ENCODE measurements around the gene GLCCI1. TPM values are rescaled to one million over a fixed set of nuclear protein-coding genes. Genes with fewer than 3 reads are reported as not detected.

The GLCCI1 gene
- total RNA-seq, 1 experiment from 2014 or later = 8.5 TPM

DNA sequence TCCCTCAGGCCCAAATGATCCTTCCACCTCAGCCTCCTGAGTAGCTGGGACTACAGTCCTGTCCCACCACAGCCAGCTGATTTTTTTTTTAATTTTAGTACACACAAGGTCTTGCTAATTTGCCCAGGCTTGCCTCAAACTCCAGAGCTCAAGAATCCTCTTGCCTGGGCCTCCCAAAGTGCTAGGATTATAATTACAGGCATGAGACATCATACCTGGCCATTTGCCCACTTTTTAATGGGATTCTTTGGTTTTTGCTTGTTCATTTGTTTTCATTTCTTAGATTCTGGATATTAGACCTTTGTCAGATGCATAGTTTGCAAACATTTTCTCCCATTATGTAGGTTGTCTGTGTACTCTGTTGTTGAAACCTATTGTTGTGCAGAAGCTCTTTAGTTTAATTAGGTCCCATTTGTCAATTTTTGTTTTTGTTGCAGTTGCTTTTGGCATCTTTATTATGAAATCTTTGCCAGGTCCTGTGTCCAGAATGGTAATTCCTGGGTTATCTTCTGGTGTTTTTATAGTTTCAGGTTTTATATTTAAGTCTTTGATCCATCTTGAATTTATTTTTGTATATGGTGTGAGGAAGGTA, 95.2 kb downstream of the GLCCI1 start:
- Histone ChIP-seq H3F3A (ENCODE audit: low read length, unreplicated experiment) (no peaks in the 10 kb centered on the region), H3K36me3 (ENCODE audit: low read depth, low read length) (no peaks in the 10 kb centered on the region), H3K4me2 (ENCODE audit: low read length) (no peak overlapping the region), H3K79me2 (ENCODE audit: low read length) (no peaks in the 10 kb centered on the region), H3K9me2 (replicated peaks; ENCODE audit: low read length) (no peaks in the 10 kb centered on the region), H3K9ac (ENCODE audit: low read length) (no peak overlapping the region), H2AFZ (ENCODE audit: low read length) (no peak overlapping the region), H3K27me3 (ENCODE audit: low read length) (no peaks in the 10 kb centered on the region), H4K20me1 (ENCODE audit: low read length) (no peaks in the 10 kb centered on the region), H3K4me1 (ENCODE audit: insufficient read depth, low read length) (no peaks in the 10 kb centered on the region), H3K27ac (ENCODE audit: low read length) (no peak overlapping the region), H3K4me3 (ENCODE audit: low read length) (no peak overlapping the region), H3K9me3 (ENCODE audit: low read length) (no peaks in the 10 kb centered on the region)
- ATAC-seq (no peak), DNase-seq (no peak)
- POLR2A ChIA-PET (ENCODE audit: unreplicated experiment) = interaction anchor here (0.5 kb wide), 1 partner anchor 95 kb away, joined by 3 read pairs; the partner anchor contains the start of gene GLCCI1
- intact Hi-C loops (cut with micrococcal nuclease) = no loop called here
- no TSS peak for BruUV-seq (replicated peaks)
- CTCF ChIA-PET = no interaction called here
- no peak for TF ChIP-seq EZH2phosphoT487 (IDR thresholded peaks at IDR 0.05; ENCODE audit: borderline replicate concordance, low read length)
- no peak for TF ChIP-seq EZH2 (IDR thresholded peaks at IDR 0.05; ENCODE audit: low read length, unreplicated experiment)
- TF ChIP-seq CTCF (conservative IDR thresholded peaks at IDR 0.05; ENCODE audit: low read depth, low read length) = no peak

GRCh38 chr7:8064828-8065227, 96.2 kb downstream of the GLCCI1 start:
- no peak overlapping the region for H3K4me2 ChIP-seq (ENCODE audit: low read length)
- BruUV-seq (replicated peaks) = no TSS peak

More at GRCh38 chr7:8064828-8065227, 96.2 kb downstream of the GLCCI1 start:
- no peak for DNase-seq
- H3K9ac ChIP-seq (ENCODE audit: low read length) = no peak overlapping the region
- H3K27ac ChIP-seq (ENCODE audit: low read length) = no peak overlapping the region
- no peaks in the 10 kb centered on the region for H3K79me2 ChIP-seq (ENCODE audit: low read length)
- H3K4me1 ChIP-seq (ENCODE audit: insufficient read depth, low read length) = no peaks in the 10 kb centered on the region
- TF ChIP-seq EZH2 (IDR thresholded peaks at IDR 0.05; ENCODE audit: low read length, unreplicated experiment) = no peak
- no peak for TF ChIP-seq CTCF (conservative IDR thresholded peaks at IDR 0.05; ENCODE audit: low read depth, low read length)
- no peak for TF ChIP-seq EZH2phosphoT487 (IDR thresholded peaks at IDR 0.05; ENCODE audit: borderline replicate concordance, low read length)
- no peak for ATAC-seq
- no peak overlapping the region for H2AFZ ChIP-seq (ENCODE audit: low read length)
- no peaks in the 10 kb centered on the region for H3K9me3 ChIP-seq (ENCODE audit: low read length)
- H3K36me3 ChIP-seq (ENCODE audit: low read depth, low read length) = no peaks in the 10 kb centered on the region
- intact Hi-C loops (cut with micrococcal nuclease) = no loop called here
- H3K27me3 ChIP-seq (ENCODE audit: low read length) = no peaks in the 10 kb centered on the region
- no peaks in the 10 kb centered on the region for H4K20me1 ChIP-seq (ENCODE audit: low read length)
- ChIA-PET POLR2A (ENCODE audit: unreplicated experiment) (no interaction called here), CTCF (no interaction called here)
- H3K4me3 ChIP-seq (ENCODE audit: low read length) = no peak overlapping the region
- H3F3A ChIP-seq (ENCODE audit: low read length, unreplicated experiment) = no peaks in the 10 kb centered on the region
- H3K9me2 ChIP-seq (replicated peaks; ENCODE audit: low read length) = no peaks in the 10 kb centered on the region

Data from PC-3 (cell line).